CD4-positive, alpha-beta T cell treated with Interleukin-15 for 1 hour (primary cell): ENCODE measurements around the gene REM2.
A peak's percentile ranks its signal among the peaks of the same experiment; 100 is the strongest.
"Not testable (repeated sequence)": the region's sequence is repeated elsewhere in the genome, so short reads cannot be mapped to it uniquely, and the experiment has no call there.

ENCODE experiments used
- DNase-seq: peaks from one replicate; pipeline ENCODE4 v3.0.0-alpha.2; 2020

Gene REM2

DNA sequence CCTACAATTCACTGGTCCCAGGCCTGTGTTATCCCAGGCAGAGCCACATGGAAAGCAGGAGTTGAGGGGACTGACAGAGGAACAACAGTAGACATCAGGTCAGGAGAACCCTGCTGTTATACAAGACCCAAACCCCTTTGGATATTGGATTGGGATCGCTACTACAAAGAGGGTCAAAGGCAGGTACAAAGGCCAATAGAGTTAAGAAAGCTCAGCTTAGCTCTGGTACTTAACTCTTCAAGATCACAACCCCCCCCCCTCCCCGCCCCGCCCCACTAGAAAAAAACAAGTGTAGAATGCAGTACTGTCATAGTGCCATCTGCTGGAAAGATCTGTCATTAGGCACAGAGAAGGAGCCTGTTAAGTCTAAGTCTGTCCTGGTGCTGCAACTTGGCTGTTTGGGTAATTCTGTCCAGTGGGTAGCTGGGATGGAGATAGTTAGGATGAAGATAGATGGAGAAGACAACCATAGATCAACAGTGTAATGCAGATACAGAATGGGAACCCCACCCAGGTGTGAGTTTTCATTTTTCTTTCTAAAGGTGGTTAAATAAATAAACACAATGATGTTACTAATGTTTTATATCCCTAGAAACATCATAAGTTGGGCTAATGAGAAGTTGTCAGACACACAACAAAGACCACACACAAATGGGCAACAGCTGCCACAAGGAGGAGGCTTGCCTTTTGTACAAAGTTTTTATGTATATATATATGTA is 17.2 kb downstream of the REM2 start:
- DNase-seq: peak; percentile 41

DNA sequence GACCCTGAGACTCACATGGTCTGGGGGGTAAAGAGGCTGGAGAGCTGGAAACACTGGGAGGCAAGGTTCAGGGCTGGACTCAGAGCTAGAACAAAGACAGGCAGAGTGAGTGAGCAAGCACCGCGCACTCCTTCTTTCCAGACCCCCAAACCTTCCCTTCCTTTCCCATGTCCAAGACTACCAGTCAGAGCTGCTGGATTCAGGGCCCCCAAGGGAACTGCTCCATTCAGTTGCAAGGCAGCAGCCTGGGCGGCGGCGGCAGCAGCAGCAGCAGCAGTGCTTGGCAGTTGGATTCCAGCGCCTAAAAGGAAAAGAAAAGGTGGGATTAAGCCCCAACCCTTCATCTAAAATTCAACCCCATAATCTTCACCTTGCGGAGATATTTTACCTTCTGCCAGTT is 18.8 kb downstream of the REM2 start:
- DNase-seq: no peak

DNA sequence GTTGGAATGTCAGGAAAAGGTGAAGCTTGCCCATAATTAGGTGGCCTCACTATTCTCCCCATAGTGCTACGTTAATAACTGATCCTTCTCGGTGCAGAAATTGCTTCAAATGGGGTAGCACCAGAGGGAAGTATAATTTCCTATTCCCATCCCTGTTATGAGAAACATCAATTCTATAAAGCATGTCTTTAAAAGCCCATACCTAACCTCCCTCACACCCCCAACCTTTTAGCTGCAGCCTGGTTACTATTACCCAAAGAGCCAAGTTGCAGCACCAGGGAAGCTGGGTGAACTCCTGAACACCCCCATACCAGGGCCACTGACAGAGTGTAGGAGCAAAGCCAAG is 20.7 kb downstream of the REM2 start:
- no peak for DNase-seq

DNA sequence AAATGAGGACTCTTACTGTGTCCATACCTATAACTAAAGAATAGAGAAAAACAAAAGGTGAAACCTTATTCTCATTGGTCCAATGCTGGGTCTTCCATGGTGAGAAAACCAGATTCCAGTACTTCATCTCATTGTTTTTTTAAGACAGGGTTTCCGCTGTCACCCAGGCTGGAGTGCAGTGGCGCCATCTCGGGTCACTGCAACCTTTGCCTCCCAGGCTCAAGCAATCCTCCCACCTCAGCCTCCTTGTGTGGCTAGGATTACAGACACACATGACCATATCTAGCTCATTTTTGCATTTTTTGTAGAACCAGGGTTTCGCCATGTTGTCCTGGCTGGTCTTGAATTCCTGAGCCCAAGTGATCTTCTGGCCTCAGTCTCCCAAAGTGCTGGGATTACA is 22.6 kb downstream of the REM2 start:
- DNase-seq: no peak

DNA sequence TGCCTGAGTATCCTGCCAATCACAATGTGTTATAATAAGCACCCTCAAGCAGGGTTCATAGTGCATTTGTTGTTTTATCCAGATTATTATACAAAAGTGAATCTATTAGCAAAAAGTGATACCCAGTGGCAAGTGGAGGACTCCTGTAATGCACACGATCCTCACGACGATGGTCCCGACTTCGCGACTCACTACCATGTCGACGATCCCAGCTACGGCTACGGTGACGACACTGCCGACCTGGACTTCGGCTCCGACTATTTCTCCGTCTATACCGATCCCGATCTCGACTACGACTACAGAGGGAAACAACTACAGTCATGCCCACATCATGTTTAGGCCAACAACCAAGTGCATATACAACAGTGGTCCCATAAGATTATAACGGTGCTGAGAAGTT is 23.1 kb downstream of the REM2 start:
- no peak for DNase-seq

DNA sequence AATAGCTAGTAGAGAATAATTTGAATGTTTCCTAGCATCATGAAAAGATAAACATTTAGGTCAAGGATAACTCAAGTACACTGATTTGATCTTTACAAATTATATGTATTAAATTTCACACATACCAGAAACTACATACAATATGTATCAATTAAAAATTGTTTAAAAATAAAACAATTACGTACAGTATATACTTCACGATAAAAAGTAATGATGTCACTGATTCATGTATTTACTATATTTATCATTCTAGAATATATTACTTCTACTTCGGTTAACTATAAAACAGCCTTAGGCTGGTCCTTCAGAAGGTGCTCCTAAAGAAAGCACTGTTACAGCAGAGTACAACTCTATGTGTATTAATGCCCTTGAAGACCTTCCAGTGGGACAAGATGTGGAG is 24.4 kb downstream of the REM2 start:
- no peak for DNase-seq

DNA sequence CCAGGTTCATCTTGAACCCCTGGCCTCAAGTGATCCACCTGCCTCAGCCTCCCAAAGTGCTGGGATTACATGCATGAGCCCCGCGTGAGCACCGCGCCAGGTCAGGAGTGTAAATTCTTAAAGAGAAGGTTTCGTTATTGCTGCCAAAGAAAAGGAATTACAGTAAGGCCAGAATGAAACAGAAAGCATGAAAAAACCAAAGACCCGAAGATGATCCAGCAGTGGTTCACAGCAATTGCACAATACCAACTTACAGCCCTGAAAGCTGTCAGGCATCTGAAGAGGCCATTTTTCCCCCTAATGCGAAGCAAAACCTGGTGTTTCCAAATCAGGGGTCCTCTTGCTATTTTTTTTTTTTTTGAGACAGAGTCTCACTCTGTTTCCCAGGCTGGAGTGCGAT is 25.6 kb downstream of the REM2 start:
- DNase-seq: no peak

DNA sequence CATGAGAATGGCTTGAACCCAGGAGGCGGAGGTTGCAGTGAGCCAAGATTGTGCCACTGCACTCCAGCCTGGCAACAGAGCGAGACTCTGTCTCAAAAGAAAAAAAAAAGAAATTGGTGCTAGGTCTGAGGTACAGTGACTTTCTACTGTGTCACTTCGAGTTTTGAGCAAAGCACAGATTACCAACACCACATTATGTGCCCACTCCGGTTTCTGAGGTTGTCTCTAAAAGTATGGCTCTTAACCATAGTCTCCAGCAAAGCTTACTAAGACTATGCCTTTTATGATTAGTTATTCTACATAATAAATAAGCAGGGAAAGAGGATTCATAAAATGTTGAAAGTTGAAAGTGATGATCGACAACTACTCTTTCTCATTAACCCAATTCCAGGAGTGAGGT is 27.9 kb downstream of the REM2 start:
- no peak for DNase-seq

DNA sequence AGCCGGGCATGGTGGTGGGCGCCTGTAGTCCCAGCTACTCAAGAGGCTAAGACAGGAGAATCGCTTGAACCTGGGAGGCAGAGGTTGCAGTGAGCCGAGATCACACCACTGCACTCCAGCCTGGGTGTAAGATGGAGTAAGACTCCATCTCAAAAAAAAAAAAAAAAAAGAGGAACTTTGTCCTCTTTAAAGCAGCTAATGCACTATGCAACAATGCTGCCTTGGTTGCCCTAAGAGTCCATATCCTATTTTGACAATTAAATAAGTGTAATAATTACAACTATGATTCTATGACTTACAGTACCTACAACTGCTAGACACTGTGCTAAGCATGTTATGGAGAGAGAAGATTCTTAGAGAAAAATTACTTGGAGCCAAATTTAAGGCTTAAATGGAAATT is 31.8 kb downstream of the REM2 start:
- DNase-seq: not testable (repeated sequence)

DNA sequence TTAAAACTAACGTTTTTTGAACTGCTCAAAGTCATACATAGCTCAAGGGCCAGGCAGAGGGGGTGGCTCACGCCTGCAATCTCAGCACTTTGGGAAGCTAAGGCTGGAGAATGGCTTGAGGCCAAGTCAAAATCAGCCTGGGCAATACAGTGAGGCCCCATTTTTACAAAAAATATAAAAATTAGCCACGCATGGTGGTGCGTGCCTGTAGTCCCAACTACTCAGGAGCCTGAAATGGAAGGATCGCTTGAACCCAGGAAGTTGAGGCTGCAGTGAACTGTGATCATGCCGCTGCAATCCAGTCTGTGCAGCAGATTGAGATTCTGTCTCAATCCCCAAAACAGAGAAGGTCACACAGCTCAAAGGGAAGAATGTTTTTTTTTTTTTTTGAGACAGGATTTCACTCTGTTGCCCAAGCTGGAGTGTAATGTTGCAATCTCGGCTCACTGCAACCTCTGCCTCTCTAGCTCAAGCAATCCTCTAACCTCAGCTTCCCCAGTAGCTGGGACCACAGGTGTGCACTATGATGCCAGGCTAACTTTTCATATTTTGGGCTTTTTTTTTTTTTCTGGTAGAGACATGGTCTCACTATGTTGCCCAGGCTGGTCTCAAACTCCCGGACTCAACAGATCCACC is 33.0 kb downstream of the REM2 start:
- peak; percentile 24 for DNase-seq

DNA sequence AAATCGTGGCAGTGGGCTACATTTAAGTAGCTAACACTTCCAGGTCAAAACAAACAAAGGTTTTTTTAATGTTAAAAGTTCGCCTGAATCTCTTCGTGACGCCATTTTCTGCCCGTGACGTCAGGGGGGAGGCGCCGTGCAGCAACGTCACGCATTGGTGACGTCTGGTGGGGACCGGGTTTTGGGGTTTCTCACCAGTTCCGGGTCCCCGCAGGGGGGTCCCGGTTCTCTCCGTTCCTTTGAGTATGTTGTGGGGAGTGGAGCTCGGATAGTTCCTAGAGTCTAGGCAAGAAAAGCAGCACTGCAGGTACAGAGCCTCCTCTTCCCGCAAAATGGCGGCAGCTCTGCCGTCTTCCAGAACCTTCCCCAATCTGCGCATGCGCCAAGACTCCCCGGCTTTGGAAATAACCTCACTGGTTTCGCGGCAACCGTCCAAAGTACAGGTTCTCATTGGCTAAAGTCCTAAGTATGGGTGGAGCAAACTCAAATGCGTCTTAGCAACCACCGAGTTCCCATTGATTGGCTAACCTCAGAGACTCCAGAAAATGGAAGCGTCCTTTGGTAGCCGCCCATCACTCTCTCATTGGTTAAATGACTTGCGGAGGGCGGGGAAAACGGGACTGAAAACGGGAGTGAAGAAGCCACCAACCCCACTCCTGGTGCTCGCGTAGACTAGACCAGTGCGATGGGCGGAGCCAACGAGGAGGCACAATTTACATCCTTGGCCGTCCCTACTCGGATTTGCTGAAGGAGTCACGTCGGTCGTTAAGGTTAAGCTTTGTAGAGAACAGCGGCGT is 36.0 kb downstream of the REM2 start, which contains the start of gene RBM23:
TSS of gene RBM23 (minus strand) at position 346 of the 797 bp plus-strand sequence.
- DNase-seq: peak; percentile 100

DNA sequence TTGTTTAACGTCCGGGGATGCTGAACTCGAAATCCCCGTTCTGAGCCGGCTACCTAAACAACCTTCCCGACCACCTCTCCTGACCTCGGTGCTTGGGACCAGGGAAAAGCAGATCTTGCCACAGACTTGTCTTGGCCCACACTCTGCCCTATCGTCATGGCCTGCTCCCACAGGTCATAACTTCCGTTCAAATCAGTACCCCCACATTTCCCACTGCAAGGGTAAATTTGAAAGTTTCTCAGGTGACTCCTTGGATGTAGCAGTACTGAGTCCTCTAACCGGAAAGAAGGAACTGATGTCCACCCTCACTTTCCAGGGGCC is 36.5 kb downstream of the REM2 start:
- DNase-seq: no peak

DNA sequence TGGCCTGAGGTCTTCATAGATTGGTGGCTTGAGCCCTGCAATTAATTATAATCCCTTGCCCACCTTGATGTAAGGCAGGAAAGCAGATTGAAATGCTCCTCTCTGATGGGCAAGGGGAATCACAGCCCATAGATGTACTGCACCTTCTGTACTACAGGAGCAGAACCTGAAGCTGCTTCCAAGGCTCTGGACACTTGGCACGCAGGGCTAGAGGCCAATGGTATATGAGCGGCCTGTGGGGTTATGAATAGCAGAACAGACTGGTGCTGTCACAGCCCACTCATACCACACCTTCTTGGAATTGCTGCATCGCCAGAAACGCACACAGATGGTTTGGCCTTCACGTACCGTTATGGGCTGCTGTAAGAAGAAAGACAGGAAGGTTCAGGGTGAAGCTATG is 37.7 kb downstream of the REM2 start:
- no peak for DNase-seq

DNA sequence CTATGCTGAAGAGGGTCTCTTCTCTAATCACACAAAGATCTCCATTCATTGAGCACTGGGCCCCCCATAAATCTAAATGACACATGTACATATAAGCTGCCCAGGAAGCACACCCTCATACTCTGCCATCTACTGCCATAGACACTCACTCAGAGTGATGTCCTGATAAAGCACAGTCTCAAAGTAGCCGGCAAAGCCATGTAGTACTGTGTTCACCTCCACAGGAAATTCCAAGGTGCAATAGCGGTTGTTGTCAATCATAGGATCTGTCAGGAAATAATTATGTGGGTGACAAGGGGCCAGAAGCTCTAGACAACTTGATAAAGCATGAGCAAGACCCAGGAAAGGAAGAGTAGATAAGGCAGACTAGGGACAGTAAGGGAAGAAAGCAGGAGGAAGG is 39.3 kb downstream of the REM2 start:
- no peak for DNase-seq

DNA sequence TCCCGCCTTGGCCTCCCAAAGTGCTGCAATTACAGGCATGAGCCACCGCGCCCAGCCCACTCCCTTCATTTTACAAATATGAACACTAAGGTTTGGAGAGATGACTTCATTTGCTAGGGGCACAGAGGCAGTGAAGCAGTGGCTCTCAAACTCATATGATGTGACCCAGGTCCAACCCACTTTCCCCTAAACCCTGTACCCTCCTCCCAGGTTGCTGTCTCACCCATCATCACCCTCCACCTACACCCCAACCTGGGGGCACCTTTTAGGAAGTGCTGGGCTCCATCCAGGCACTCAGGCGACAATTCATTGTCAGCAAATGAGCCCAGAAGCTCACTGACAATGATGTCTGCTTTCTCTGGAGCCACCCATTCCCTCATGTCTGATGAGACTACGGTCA is 40.7 kb downstream of the REM2 start:
- no peak for DNase-seq

DNA sequence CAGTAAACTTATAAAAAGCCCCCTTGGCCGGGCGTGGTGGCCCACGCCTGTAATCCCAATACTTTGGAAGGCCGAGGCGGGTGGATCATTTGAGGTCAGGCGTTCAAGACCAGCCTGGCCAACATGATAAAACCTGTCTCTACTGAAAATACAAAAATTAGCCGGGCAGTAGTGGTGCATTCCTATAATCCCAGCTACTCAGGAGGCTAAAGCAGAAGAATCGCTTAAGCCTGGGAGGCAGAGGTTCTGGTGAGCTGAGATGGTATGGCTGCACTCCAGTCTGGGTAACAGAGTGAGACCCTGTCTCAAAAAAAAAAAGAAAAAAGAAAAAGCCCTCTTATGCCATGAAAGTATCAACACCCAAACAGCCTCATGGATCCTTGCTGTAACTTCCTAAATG is 42.5 kb downstream of the REM2 start:
- no peak for DNase-seq

DNA sequence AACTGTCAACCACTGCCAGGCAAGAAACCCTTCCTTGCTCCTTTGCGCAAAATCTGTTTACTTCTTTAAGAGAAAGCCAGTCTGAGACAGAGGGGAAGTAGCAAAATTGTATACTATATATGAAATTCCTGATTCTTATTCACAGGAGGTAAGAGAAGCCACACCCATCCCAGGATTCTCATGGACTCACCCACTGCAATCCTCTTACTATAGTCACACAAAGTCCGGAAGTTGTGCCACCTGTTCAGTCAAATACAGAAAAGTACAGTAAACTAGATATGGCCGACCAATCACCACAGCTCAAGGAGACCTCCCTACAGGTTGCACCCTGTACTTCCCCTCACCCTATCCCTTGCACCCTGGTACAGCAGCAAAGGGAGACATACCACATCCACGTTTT is 43.3 kb downstream of the REM2 start:
- DNase-seq: no peak

DNA sequence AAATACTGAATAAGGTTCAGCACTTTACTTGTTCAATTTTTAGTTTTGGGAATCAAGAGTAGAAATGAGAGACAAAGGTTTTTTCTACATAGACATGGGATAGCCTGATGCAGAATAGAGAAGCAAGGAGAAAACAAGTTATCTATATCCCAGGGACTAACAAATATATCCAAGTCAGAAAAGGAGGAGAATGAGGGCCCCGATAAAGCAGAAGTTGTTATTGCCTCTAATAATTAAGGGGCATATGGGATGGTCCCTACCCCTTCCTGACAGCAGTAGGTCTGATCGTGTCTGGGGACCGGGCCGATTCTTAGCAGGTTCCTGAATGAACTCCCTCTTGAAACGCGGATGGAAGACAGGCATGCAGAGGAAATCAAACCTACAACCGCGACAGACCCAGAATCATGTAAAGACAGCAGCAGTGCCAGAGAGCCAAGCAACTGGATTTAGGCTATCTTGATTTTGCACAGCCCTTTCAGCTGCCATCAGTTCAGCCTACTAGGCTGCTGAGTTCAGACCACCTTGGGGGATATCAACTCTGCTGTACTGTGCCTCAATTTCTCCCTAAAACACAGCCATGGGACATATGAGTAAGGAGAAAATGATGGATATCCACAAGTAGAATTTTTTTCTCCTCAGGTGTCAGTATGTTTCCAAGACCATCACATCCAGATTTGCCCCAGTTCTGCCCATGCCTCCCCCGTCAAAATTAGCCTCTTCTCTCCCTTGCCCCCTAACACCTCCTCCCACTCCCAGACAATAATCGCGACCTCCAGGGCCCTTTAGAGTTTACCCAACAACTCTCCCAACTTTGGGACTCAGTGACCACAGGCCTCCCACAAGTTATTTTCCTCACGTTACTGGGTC is 45.4 kb downstream of the REM2 start:
- no peak for DNase-seq

DNA sequence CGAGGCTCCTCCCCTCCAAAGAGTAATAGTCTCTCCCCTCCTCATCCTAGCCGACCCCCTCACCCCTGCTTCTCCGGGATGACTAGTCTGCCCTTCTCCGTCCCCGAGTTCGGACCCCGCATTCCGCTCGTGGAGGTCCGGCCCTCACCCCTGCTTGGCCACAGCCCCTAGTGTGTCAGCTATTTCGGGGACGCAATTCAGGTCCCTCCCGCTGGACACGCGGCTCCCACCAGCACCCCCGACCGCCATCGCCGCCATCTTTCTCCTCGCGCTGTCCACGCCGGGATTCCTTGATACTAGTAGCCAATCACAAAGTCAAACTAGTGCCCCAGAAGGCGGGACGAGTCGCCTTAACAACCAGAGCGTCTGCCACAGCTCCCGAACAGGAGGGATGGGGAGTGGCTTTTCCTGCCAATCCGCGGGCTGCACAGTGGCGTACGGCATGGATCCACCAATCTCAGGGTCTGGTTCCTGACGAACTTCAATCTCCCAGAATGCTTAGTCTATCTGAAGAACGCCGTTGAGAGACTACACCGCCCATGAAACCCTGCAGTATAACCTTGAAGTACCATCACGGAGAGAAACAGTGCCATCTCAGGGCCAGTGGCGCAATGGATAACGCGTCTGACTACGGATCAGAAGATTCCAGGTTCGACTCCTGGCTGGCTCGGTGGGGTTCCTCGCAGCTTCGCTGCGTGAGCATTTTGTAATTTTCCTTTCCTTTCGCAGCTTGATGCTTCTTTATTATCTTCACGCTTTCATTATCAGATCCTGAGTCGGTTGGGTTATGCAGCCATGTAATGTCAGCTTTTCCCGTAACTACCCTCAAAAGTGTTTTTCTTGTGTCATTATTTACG is 46.3 kb downstream of the REM2 start, which contains the start of gene PRMT5:
TSS of gene PRMT5 (minus strand) at position 273 of the 857 bp plus-strand sequence. CDS start at position 258, 15 bp downstream.
- peak; percentile 99 for DNase-seq

DNA sequence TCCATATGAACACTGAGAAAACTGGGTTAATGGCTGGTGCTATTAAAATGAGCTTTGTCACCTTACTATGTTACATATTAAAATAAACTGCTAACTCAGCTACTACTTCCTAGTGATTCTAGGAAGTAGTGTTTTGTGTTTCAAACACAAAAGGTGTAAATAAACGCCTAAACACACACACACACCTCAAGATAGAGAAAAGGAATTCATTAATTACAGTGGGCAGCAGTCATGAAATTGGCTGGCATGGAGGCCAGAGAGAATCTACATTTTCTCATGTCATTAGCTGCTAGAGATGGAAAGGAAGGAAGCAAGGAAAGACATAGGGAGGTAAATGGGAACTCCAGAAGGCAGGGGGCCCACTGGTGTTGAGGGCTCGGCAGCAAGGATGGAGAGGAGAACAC is 46.9 kb downstream of the REM2 start:
- no peak for DNase-seq

DNA sequence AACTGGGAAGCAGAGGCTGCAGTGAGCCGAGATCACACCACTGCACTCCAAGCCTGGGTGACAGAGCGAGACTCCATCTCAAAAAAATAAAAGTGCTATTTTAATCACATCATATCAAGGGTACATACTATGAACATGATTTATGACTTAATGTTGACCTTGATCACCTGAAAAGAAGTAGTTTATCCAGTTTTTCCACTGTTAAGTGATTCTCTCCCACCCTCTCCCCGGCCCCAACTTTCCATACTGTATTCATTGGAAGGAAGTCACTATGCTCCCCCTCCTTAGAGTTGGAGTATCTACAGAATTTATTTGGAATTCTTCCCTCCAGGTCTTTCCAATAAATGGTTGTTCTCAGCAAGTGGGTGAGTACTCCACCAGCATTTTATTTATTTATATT is 49.1 kb downstream of the REM2 start:
- DNase-seq: no peak

DNA sequence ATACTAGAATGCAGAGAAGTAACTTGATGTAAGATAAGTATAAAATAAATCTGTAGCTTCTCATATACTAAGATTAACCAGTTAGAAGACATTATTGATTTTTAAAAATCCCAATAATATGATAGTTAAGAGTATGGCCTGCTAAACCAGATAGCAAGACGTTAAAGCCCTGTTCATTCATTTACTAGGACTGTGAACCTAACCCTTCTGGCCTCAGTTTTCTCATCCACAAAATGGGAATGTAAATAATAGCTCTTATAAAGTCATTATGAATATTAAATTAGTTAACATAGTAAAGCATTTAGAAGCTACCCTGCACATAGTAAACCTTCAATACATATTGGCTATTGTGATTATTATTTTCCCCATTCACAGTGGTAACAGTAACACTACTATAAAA is 52.1 kb downstream of the REM2 start:
- DNase-seq: no peak
